Erythroblast (primary cell): Measurements from ENCODE around the gene PHKG2.

Experiments used
- GATA1 ChIP-seq: IDR thresholded peaks from 2 replicates; pipeline ENCODE4 v1.6.1; 2011; ENCODE audit warnings: low read depth, mild to moderate bottlenecking, control low read depth, low read length, moderate library complexity
- POLR2A ChIP-seq: IDR thresholded peaks from 2 replicates; pipeline ENCODE4 v1.6.1; 2011; ENCODE audit warnings: mild to moderate bottlenecking, low read length

DNA sequence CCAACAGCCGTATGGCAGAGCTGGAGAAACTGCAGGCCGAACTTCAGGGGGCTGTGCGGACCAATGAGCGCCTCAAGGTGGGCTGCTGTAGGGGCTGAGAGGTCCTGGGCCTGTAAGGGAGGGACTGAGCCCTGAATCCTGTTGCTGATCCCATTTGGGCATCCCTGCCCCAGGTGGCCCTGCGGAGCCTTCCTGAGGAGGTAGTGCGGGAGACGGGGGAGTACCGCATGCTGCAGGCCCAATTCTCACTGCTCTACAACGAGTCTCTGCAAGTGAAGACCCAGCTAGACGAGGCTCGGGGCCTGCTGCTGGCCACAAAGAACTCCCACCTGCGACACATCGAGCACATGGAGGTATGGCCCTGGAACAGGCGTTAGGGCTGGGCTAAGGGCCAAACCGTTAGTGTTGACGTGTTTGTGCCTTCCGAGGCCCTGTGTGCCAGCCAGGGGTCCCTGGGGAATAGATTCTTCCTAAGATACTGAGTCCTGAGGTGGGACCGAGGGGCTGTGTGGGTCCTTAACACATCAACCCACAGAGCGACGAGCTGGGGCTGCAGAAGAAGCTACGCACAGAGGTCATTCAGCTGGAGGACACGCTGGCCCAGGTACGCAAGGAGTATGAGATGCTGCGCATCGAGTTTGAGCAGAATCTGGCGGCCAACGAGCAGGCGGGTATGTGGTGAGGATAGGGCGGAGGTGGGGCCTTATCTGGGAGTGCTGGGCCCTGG, 18.1 kb downstream of the PHKG2 start:
- TF ChIP-seq POLR2A (no peak), GATA1 (no peak)
